ENCODE measurements around the gene GPC6.

The GPC6 gene

DNA sequence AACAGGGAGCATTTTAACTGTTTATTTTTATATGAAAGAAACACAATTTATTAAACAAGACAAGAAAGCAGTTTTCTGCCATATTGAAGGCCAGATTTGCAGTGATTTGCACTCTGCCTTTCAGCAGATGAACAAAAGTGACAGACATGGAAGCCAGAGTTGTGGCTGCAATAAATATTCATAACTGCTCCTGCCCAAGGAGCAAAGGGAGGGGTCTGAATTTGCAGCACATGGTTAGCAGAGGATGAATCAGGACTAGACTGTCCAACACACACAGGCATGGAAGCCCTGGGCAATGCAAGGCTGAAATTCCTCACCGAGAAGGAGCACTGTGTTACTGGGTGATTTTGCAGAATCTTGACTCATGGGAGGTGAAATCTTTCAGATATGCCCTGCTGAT is 834.7 kb downstream of the GPC6 start:
- DNase-seq (ENCODE audit: low spot score): no peak
- Histone ChIP-seq H2AFZ (ENCODE audit: low read length) (peak overlapping the region; percentile 54), H3K9ac (ENCODE audit: low read depth, low read length, poor library complexity) (no peak overlapping the region), H3K4ac (ENCODE audit: low read length) (no peak overlapping the region), H2BK5ac (ENCODE audit: low read length) (no peak overlapping the region), H3K14ac (ENCODE audit: low read length) (no peak overlapping the region), H3K23ac (ENCODE audit: low read depth, low read length, poor library complexity) (no peak overlapping the region), H3K9me3 (replicated peaks in 1 of 2; ENCODE audit: control insufficient read depth in 2 of 2, insufficient read depth in 1 of 2, low read depth in 1 of 2, low read length in 2 of 2) (no peaks in the 10 kb centered on the region), H3K36me3 (replicated peaks in 1 of 2; ENCODE audit: control insufficient read depth in 2 of 2, insufficient read depth in 2 of 2, low read length in 2 of 2) (no peaks in the 10 kb centered on the region), H3K4me1 (ENCODE audit: control insufficient read depth in 2 of 2, insufficient read depth in 1 of 2, low read depth in 1 of 2, low read length in 2 of 2) (peaks cover 0 to 17% of the 10 kb centered on the region in 2 donors), H3K27ac (replicated peaks; ENCODE audit: low read length) (no peak overlapping the region), H2AK5ac (ENCODE audit: low read depth, low read length) (no peak overlapping the region), H3K79me1 (ENCODE audit: low read depth, low read length) (no peaks in the 10 kb centered on the region), H3K18ac (ENCODE audit: low read length) (no peak overlapping the region), H3K4me2 (ENCODE audit: insufficient read depth, low read length, poor library complexity, severe bottlenecking) (no peak overlapping the region), H3K27me3 (ENCODE audit: control insufficient read depth in 3 of 3, insufficient read depth in 3 of 3, low read depth in 1 of 3, low read length in 3 of 3) (no peaks in the 10 kb centered on the region), H2BK12ac (ENCODE audit: low read length) (no peak overlapping the region), H4K8ac (ENCODE audit: low read depth, low read length) (no peak overlapping the region), H4K91ac (ENCODE audit: low read depth, low read length, poor library complexity) (no peak overlapping the region), H2BK120ac (ENCODE audit: low read depth, low read length) (no peak overlapping the region), H2BK15ac (ENCODE audit: low read length) (no peak overlapping the region), H3K4me3 (ENCODE audit: low read length in 2 of 2) (no peak overlapping the region)
- WGBS, 2 donors (ENCODE audit: extremely low coverage in 2 of 2, insufficient read length in 2 of 2, insufficient replicate concordance in 1 of 2): no CpG with 5 or more reads among the region's 1 CpG

- H3K4me3 ChIP-seq (ENCODE audit: low read length in 2 of 2): no peak overlapping the region
- H2BK12ac ChIP-seq (ENCODE audit: low read length): no peak overlapping the region
- DNase-seq (ENCODE audit: low spot score): no peak
- no peak overlapping the region for H3K14ac ChIP-seq (ENCODE audit: low read length)
- no peak overlapping the region for H3K27ac ChIP-seq (replicated peaks; ENCODE audit: low read length)
- no peaks in the 10 kb centered on the region for H3K9me3 ChIP-seq (replicated peaks in 1 of 2; ENCODE audit: control insufficient read depth in 2 of 2, insufficient read depth in 1 of 2, low read depth in 1 of 2, low read length in 2 of 2)
- no peaks in the 10 kb centered on the region for H3K36me3 ChIP-seq (replicated peaks in 1 of 2; ENCODE audit: control insufficient read depth in 2 of 2, insufficient read depth in 2 of 2, low read length in 2 of 2)
- H3K4ac ChIP-seq (ENCODE audit: low read length): no peak overlapping the region
- no peaks in the 10 kb centered on the region for H3K27me3 ChIP-seq (ENCODE audit: control insufficient read depth in 3 of 3, insufficient read depth in 3 of 3, low read depth in 1 of 3, low read length in 3 of 3)
- peak overlapping the region; percentile 65 for H2AFZ ChIP-seq (ENCODE audit: low read length)
- peaks cover 0 to 17% of the 10 kb centered on the region in 2 donors for H3K4me1 ChIP-seq (ENCODE audit: control insufficient read depth in 2 of 2, insufficient read depth in 1 of 2, low read depth in 1 of 2, low read length in 2 of 2)
- H4K8ac ChIP-seq (ENCODE audit: low read depth, low read length): no peak overlapping the region
- H3K23ac ChIP-seq (ENCODE audit: low read depth, low read length, poor library complexity): no peak overlapping the region
- no peak overlapping the region for H3K18ac ChIP-seq (ENCODE audit: low read length)
- H2BK15ac ChIP-seq (ENCODE audit: low read length): no peak overlapping the region
- H2BK5ac ChIP-seq (ENCODE audit: low read length): no peak overlapping the region
- H4K91ac ChIP-seq (ENCODE audit: low read depth, low read length, poor library complexity): no peak overlapping the region
- H2AK5ac ChIP-seq (ENCODE audit: low read depth, low read length): no peak overlapping the region
- no peak overlapping the region for H2BK120ac ChIP-seq (ENCODE audit: low read depth, low read length)
- no peak overlapping the region for H3K9ac ChIP-seq (ENCODE audit: low read depth, low read length, poor library complexity)
- H3K4me2 ChIP-seq (ENCODE audit: insufficient read depth, low read length, poor library complexity, severe bottlenecking): no peak overlapping the region
- H3K79me1 ChIP-seq (ENCODE audit: low read depth, low read length): no peaks in the 10 kb centered on the region
Measured at GRCh38 chr13:94063096-94063495, 836.5 kb downstream of the GPC6 start.

DNA sequence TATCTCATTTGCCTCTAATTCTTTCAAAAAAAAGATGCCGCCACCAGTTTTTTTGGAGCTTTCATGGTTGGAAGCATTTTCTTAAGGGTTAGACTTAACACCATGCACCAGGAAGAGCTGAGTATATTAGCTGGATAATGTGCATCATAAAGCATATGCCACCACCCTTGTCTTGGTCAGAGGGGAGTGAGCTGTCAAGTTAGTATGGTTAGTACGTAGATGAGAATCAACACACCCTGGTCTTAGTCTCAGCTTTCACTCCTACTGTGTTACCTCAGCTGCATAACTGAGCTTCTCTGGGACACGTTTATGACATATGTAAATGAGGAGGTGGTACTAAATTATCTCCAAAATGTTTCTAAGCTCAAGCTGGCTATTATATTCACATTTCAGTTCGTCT is 837.2 kb downstream of the GPC6 start:
- no peak overlapping the region for H2BK12ac ChIP-seq (ENCODE audit: low read length)
- H3K4me3 ChIP-seq (ENCODE audit: low read length in 2 of 2): no peak overlapping the region
- no peak overlapping the region for H3K23ac ChIP-seq (ENCODE audit: low read depth, low read length, poor library complexity)
- no peak overlapping the region for H3K18ac ChIP-seq (ENCODE audit: low read length)
- no peaks in the 10 kb centered on the region for H3K27me3 ChIP-seq (ENCODE audit: control insufficient read depth in 3 of 3, insufficient read depth in 3 of 3, low read depth in 1 of 3, low read length in 3 of 3)
- H3K27ac ChIP-seq (replicated peaks; ENCODE audit: low read length): no peak overlapping the region
- peak overlapping the region; percentile 65 for H2AFZ ChIP-seq (ENCODE audit: low read length)
- H3K9me3 ChIP-seq (replicated peaks in 1 of 2; ENCODE audit: control insufficient read depth in 2 of 2, insufficient read depth in 1 of 2, low read depth in 1 of 2, low read length in 2 of 2): no peaks in the 10 kb centered on the region
- DNase-seq (ENCODE audit: low spot score): no peak
- no peaks in the 10 kb centered on the region for H3K79me1 ChIP-seq (ENCODE audit: low read depth, low read length)
- H3K14ac ChIP-seq (ENCODE audit: low read length): no peak overlapping the region
- no peak overlapping the region for H2BK120ac ChIP-seq (ENCODE audit: low read depth, low read length)
- WGBS, 2 donors (ENCODE audit: extremely low coverage in 2 of 2, insufficient read length in 2 of 2, insufficient replicate concordance in 1 of 2): no CpG with 5 or more reads among the region's 4 CpGs
- no peaks in the 10 kb centered on the region for H3K36me3 ChIP-seq (replicated peaks in 1 of 2; ENCODE audit: control insufficient read depth in 2 of 2, insufficient read depth in 2 of 2, low read length in 2 of 2)
- H3K4me1 ChIP-seq (ENCODE audit: control insufficient read depth in 2 of 2, insufficient read depth in 1 of 2, low read depth in 1 of 2, low read length in 2 of 2): peaks cover 0 to 17% of the 10 kb centered on the region in 2 donors
- no peak overlapping the region for H3K9ac ChIP-seq (ENCODE audit: low read depth, low read length, poor library complexity)
- H4K8ac ChIP-seq (ENCODE audit: low read depth, low read length): no peak overlapping the region
- H2AK5ac ChIP-seq (ENCODE audit: low read depth, low read length): no peak overlapping the region
- no peak overlapping the region for H2BK15ac ChIP-seq (ENCODE audit: low read length)
- no peak overlapping the region for H4K91ac ChIP-seq (ENCODE audit: low read depth, low read length, poor library complexity)
- H3K4ac ChIP-seq (ENCODE audit: low read length): no peak overlapping the region
- H2BK5ac ChIP-seq (ENCODE audit: low read length): no peak overlapping the region
- H3K4me2 ChIP-seq (ENCODE audit: insufficient read depth, low read length, poor library complexity, severe bottlenecking): no peak overlapping the region

- peaks cover 0 to 17% of the 10 kb centered on the region in 2 donors for H3K4me1 ChIP-seq (ENCODE audit: control insufficient read depth in 2 of 2, insufficient read depth in 1 of 2, low read depth in 1 of 2, low read length in 2 of 2)
- no peak overlapping the region for H2BK12ac ChIP-seq (ENCODE audit: low read length)
- H3K9ac ChIP-seq (ENCODE audit: low read depth, low read length, poor library complexity): no peak overlapping the region
- no peak overlapping the region for H3K4me2 ChIP-seq (ENCODE audit: insufficient read depth, low read length, poor library complexity, severe bottlenecking)
- no peak overlapping the region for H3K18ac ChIP-seq (ENCODE audit: low read length)
- H3K36me3 ChIP-seq (replicated peaks in 1 of 2; ENCODE audit: control insufficient read depth in 2 of 2, insufficient read depth in 2 of 2, low read length in 2 of 2): no peaks in the 10 kb centered on the region
- no peak overlapping the region for H4K91ac ChIP-seq (ENCODE audit: low read depth, low read length, poor library complexity)
- H3K27ac ChIP-seq (replicated peaks; ENCODE audit: low read length): no peak overlapping the region
- H3K14ac ChIP-seq (ENCODE audit: low read length): no peak overlapping the region
- no peak overlapping the region for H2AFZ ChIP-seq (ENCODE audit: low read length)
- no peak overlapping the region for H3K4ac ChIP-seq (ENCODE audit: low read length)
- H2BK15ac ChIP-seq (ENCODE audit: low read length): no peak overlapping the region
- no CpG with 5 or more reads among the region's 1 CpG for WGBS, 2 donors (ENCODE audit: extremely low coverage in 2 of 2, insufficient read length in 2 of 2, insufficient replicate concordance in 1 of 2)
- H2BK5ac ChIP-seq (ENCODE audit: low read length): no peak overlapping the region
- H2BK120ac ChIP-seq (ENCODE audit: low read depth, low read length): no peak overlapping the region
- no peak for DNase-seq (ENCODE audit: low spot score)
- H3K79me1 ChIP-seq (ENCODE audit: low read depth, low read length): no peaks in the 10 kb centered on the region
- H2AK5ac ChIP-seq (ENCODE audit: low read depth, low read length): no peak overlapping the region
- H3K4me3 ChIP-seq (ENCODE audit: low read length in 2 of 2): no peak overlapping the region
- no peaks in the 10 kb centered on the region for H3K27me3 ChIP-seq (ENCODE audit: control insufficient read depth in 3 of 3, insufficient read depth in 3 of 3, low read depth in 1 of 3, low read length in 3 of 3)
- H4K8ac ChIP-seq (ENCODE audit: low read depth, low read length): no peak overlapping the region
- no peaks in the 10 kb centered on the region for H3K9me3 ChIP-seq (replicated peaks in 1 of 2; ENCODE audit: control insufficient read depth in 2 of 2, insufficient read depth in 1 of 2, low read depth in 1 of 2, low read length in 2 of 2)
- no peak overlapping the region for H3K23ac ChIP-seq (ENCODE audit: low read depth, low read length, poor library complexity)
Measured at GRCh38 chr13:94065741-94066140, 839.1 kb downstream of the GPC6 start.

All from neuronal stem cell (in vitro differentiated cells).